GM21576 (cell line): Measurements from ENCODE around the gene TIMMDC1.
A peak's percentile ranks its signal among the peaks of the same experiment; 100 is the strongest.

Experiments used
- ATAC-seq: cut with Tn5 transposase; IDR thresholded peaks from one replicate; pipeline ENCODE4 v1.9.1; 2021; ENCODE audit warnings: mild to moderate bottlenecking, moderate library complexity; ENCODE audit not compliant: unreplicated experiment

The TIMMDC1 gene, protein sequence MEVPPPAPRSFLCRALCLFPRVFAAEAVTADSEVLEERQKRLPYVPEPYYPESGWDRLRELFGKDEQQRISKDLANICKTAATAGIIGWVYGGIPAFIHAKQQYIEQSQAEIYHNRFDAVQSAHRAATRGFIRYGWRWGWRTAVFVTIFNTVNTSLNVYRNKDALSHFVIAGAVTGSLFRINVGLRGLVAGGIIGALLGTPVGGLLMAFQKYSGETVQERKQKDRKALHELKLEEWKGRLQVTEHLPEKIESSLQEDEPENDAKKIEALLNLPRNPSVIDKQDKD

DNA sequence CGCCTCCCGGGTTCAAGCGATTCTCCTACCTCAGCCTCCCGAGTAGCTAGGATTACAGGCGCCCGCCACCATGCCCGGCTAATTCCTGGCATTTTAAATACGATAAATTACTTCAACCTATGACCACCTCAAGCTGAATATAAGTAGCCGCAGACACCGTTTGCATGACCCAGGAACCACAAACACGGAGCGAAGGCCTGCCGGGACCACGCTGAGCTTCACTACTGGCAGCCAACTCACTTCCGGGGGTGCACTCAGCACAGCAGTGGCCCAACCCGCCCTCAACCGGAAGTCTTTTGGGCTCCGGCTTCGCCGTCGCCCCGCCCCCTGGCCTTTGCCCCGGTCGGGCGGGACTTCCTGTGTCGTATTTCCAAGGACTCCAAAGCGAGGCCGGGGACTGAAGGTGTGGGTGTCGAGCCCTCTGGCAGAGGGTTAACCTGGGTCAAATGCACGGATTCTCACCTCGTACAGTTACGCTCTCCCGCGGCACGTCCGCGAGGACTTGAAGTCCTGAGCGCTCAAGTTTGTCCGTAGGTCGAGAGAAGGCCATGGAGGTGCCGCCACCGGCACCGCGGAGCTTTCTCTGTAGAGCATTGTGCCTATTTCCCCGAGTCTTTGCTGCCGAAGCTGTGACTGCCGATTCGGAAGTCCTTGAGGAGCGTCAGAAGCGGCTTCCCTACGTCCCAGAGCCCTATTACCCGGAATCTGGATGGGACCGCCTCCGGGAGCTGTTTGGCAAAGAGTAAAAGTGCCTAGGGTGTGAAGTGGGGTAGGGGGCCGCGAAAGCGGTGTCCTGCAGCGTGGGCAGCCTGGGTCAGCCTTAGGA lies at the start of gene TIMMDC1:
TSS of gene TIMMDC1 (plus strand) at position 362 of the 826 bp plus-strand sequence. CDS start at position 549, 187 bp downstream.
- peak; percentile 98 for ATAC-seq

DNA sequence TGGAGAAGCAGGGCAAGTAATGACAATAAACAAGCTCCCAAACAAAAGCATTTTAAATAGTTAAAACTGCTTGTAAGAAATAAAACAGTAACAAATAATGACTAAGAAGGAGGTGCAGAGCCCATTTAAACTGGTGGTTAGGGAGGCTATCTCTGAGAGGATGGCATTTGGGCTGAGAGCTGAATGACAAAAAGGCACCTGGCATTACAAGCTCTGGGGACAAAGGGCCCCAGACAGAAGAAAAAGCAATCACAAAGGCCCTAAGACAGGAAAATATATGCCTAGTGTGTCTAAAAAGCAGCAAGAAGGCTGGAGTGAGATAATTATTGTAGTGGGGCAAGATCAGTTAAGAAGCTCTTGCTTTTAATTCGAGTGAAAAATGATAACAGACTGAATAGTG lies 44.5 kb upstream of the TIMMDC1 start:
- no peak for ATAC-seq

DNA sequence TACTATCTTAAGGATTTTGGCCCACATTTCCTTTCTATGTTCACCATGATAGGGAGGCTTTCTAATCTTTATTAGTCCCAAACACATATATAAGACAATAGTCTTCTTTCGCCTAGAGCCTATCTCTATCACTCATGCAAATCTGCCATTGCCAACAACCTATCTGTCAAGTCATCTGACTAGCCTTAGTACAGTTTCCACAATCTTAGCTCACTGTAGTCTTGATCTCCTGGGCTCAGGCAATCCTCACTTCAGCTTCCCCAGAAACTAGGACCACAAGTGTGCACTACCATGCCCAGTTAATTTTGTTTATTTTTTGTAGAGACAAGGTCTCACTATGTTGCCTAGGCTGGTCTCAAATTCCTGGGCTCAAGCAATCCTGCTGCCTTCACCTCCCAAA lies 41.9 kb upstream of the TIMMDC1 start:
- no peak for ATAC-seq

DNA sequence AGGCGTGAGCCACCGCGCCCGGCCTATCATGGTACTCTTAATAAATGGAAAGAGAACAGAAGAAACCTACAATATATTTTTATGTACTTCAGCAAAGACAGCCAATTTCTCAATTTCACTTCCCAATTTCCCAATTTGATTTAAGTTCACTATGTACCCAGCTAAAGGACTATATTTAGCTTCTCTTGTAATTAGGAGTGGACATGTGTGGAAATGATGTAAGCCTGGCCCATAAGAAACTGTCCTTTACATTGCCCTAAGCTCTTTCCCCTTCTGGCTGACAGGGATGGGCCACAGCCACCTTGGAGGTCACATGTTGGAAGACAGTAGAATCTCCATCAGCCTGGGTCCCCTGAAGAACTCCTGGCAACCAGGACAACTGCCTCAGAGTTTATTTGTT lies 41.1 kb upstream of the TIMMDC1 start:
- no peak for ATAC-seq

DNA sequence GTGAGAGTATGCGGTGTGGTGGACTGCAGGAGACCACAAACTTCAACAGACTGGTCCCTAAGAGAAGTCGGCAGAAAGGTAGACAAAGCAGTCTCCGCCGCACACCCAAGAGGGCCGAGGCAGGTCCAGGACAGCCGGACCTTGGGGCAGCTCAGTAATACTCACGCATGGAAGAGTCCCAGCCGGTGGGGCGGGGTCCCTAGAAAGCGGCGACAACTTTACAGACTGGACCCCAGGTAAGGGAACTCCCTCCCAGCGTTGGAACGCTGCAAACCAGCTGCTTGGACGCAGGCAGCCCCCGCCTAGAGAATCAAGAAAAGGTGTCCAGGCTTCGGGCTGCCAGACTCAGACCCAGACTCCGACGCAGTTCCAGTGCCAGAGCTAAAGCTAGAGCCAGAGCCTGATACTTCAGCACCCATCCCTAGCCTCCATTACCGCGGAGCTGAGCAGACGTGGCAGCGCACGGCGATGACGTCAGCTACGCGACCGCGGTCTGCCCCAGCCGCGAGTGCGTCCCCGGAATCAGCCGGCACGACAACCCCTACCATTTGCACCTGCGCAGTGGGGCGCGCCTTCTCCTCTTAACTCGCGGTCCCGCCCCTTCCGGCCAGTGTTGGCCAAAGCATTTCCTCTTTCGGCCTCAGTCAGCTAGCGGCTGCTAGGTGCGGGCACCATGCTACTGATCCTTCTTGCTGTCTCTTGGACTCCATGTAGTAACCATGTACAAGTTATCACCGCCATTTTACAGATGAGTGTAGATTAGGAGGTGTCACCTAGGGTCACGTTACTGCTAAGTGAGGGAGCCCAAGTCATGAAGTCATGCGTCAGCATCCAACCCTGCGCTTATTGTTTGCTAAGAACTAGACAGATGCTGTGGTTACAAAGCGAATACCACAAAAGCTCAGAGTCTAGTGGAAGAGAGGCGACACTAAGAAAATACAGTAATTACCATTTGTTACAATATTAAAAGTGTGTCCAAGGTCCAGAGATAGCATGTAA lies 34.9 kb upstream of the TIMMDC1 start, which contains the start of gene TMEM39A:
TSS of gene TMEM39A (minus strand) at position 445 of the 999 bp plus-strand sequence. CDS start 1,541 bp downstream, outside the sequence.
- ATAC-seq: peak; percentile 90

DNA sequence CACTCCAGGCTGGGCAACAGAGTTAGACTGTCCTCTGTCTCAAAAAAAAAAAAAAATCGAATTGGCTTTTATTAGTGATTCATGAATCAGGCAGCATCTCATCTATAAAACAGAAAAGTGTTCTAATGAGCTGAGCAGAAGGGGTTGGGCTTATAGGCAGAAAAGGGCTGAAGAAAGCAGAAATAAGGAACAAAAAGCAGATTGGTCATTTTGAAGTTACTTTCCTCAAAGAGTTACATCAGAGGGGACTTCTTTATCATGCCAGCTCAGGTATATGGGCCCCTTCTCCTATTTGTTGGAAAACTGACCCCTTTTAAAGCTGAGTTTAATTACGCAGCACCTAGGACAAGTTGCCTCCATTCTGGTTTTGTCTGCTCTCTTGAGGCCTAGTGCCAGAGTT lies 30.3 kb upstream of the TIMMDC1 start:
- no peak for ATAC-seq

DNA sequence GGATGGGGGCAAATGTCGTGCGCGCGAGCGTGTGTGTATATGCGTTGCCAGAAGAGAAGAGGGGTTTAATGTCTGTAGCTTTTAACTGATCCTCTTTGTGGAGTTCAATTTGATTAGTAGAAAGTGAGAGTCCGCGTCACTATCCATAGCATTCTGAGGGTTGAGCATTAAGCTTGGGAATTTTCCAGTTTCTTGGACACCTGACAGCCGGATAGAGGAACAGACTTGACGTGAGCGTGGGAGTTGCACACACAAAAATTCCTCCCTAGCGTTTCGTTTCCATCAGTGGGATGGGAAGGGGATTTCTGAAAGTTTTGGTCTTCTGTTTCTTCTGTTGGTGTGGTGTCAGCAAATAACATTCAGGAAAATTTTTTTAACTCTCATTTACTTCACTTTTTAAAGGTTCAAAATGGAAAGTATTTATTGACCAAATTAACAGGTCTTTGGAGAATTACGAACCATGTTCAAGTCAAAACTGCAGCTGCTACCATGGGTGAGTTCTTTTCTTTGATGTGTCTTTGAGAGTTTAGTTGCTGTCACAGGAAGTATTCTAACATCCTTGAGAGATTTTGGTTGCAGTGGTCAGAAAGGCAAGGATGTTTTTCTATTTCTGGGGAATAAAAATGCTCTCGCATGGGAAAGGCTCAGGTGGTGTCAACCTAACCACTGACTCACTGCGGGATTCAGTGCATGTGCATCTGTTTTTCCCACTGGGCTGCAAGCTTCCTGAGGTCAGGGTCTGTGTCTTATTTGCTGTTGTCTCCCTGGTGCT lies 28.7 kb upstream of the TIMMDC1 start:
- no peak for ATAC-seq

DNA sequence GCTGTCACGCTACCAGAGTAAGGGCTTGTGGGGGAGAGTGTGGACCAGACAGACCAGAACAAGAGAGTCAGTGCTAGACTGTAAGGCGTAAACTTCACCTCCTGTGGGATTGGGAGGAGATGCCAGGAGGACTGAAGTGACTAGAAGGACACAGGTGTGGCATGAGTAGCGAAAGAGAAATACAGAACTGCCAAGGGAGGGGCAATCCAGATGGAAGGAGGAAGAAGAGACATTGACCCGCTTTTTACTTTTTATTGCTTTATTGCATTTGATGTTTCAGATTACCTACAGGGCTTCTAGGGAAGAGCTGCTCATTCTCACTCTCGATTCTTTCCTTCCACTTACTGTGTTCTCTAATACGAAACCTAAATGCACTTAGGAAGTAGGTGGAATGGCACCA lies 27.5 kb upstream of the TIMMDC1 start:
- ATAC-seq: no peak

GRCh38 chr3:119481079-119481478 lies 17.3 kb upstream of the TIMMDC1 start:
- ATAC-seq: no peak

DNA sequence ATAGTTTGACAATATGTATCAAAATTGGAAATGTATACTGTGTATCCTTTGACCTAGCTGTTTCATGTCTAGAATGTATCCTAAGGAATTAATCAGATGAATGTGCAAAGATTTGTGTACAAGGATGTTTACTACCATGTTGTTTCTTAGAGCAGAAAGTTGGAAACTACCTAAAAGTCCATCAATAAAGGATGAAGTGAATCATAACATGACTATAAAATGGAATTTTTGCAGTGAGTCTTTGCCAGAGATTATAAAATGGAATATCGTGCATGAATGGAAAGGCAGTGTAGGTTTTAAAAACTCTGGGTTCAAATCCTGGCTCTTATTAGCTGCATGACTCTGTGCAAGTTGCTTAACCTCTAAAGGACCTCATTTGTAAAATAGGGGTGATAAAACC lies 15.2 kb upstream of the TIMMDC1 start:
- ATAC-seq: no peak

GRCh38 chr3:119485563-119485962 lies 12.8 kb upstream of the TIMMDC1 start:
- ATAC-seq: no peak

DNA sequence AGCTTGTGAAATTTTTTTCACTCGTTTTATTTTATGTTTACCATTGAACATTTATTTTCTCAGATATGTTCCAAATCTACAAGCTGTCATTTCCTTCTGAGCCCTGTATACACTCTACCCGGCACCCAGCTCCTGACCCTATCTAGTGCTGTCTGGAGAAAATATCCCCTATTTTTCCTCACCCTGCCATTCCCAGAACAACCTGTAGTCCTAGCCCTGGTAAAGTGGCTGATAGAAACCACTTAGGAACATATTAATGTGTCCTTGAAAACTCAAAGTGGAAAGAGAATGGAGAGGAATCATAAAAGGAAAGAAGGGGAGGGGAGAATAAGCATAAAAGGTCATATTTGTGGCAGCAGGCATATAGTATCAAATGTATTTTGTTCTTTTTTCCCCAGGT lies 8.2 kb upstream of the TIMMDC1 start:
- no peak for ATAC-seq

GRCh38 chr3:119492128-119492527 lies 6.2 kb upstream of the TIMMDC1 start:
- no peak for ATAC-seq

- ATAC-seq: no peak
Measured at GRCh38 chr3:119492810-119493209, 5.5 kb upstream of the TIMMDC1 start.

DNA sequence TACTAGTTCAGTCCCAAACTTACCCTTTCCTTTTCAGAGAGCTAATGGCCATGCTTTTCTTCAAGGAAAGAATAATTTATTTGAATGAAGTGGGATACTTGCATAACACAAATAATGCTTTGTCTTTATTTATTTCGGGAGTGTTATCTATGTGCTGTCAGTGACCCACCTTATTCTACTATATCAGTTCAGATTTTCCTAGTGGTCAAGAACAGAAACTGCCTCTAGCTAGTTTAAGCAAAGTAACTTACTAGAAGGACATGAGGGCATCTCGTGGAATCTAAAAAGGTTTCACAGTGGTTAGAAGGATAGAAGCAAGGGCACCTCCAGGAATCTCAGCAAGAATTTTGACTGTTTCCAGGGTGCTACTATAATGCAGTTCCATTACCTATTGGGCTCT lies 3.8 kb upstream of the TIMMDC1 start:
- ATAC-seq: no peak

DNA sequence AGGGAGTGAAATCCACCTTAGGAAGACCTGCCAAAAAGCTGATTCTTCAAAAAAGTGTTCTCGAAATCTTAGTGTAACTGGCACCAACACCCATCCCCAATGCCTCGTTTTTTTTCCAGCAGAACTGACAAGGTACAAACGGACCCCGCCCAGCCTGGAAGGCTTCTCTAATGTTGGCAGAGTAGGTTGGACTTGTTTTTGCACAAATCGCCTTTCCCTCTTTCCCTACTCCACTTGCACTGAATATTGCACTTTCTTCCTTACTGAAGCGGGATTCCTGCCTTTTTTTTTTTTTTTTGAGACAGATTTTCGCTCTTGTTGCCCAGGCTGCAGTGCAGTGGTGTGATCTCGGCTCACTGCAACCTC lies 544 bp upstream of the TIMMDC1 start:
- no peak for ATAC-seq

GRCh38 chr3:119500265-119500664 lies 1.9 kb downstream of the TIMMDC1 start:
- no peak for ATAC-seq

DNA sequence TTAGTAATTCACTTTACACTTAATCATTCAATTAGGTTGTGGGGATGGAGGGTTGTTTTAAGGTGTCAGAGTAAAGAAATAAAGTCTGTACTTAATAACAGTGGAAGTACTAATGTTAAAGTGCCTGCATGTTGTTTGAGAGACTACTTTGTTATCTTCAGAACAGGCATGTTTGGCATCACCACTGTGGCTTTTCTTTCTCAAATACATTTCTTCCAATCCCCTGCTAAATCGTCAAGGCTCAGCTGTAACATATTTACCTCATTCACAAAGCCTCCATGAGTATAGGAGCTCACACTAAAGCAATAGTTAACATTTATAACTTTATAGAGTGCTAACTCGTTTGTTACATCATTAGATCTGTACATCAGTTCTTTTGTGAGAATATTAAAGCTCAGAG lies 2.6 kb downstream of the TIMMDC1 start:
- ATAC-seq: no peak

- no peak for ATAC-seq
Measured at GRCh38 chr3:119506631-119507030, 8.3 kb downstream of the TIMMDC1 start.

GRCh38 chr3:119507404-119507803 lies 9.1 kb downstream of the TIMMDC1 start:
- no peak for ATAC-seq
